NCI-H2196 (cell line): ENCODE results near the gene NFIL3.
"Not testable (repeated sequence)": the region's sequence is repeated elsewhere in the genome, so short reads cannot be mapped to it uniquely, and the experiment has no call there.

ENCODE experiments used
- DNase-seq: peaks from one replicate; lab custom pipeline; 2025; ENCODE audit not compliant: unreplicated experiment; lab: John Stamatoyannopoulos, UW

The NFIL3 gene

DNA sequence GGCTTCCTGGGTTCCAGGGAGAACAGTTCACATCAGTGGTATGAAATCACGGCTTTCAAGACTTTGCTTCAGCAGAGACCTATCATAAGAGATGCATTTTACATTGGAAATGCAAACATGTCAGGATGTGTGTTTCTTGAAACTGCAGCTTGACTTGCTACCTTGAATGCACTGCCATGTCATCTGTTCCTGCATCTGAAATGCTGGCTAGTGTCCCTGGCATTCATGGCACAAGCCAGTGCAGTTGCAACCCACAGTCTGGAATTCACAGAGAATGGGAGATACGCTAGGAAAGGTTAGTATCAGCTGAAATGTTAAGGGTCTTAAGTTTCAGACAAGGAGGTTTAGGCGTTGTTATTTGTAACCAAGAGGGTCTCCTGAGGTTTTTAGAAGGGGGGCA lies 24.7 kb downstream of the NFIL3 start:
- DNase-seq, result no peak

DNA sequence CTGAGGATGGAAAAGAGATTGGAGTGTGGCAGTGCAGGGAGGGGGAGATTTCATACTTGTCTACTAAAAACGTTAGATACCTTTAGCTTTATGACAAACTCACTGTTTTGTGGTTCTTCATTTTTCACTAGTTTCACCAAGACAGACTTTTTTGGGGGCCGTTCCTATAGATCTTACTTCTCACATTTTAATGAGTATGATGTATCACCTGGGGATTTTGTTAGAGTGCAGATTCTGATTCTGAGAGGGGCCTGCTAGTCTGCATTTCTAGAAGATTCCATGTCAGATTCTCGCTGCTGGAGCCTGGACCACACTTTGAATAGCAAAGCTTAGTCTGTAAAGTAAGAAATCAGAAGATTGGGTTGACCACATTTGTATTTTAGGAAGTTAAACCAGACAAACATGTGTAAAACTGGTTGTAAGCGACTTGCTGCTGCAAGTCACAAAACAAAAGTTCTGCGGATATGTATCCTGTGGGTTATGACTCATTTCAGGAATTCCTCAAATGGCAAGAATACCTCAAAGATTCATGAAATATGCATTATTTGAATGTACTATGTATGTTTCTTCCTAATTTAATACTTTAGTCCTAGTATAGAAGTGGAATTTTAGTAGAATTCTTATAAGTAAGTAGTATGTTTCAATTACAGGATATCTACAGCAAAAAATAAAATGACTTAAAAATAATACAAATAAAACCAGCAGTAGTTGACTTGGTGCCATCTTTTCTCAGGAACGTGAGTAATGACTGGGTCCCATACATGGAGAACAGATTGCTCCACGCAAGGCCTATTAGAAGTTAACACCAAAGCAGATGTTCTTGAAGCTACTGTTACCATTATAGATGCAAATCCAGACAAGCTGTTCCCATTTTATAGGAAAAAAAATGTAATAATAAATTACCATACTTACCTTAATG lies 27.8 kb downstream of the NFIL3 start:
- DNase-seq, result no peak

DNA sequence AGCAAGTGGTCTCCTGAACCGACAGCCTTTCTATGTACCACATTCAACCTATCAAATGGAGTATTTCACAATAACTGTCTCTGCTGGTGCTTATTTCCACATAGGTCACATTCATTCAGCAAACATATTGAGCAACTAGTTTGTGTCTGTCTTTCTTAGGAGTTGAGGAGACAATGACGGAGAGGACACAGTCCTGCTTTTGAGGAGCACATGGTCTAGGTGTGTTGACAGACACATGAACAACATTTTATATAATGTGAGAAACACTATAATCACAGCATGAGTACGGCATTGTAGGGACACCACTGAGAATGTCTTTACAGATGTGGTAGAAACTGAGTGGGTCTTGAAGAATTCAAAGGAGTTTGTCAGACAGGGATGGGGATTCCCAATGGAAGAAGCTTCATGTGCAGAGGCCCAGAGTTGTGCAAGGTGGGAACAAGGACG lies 28.5 kb downstream of the NFIL3 start:
- DNase-seq, result no peak

DNA sequence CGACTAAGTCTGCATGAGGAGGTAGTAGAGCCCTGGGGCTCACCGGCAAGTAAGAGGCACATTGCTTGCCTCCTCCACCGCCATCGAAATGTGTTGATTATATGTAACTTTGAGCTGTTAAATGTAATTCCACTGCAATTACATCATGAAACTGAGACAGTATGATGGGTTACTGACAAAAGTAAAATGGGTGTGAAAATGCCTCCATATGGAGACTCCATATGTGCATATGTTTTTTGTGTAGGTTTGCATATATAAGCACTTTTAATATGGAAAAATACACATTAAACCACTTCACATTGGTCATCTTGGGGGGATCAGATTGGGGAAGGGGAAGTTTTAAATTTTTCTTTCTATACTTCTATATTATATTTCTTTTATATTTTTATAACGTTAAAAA lies 29.8 kb downstream of the NFIL3 start:
- no peak for DNase-seq

DNA sequence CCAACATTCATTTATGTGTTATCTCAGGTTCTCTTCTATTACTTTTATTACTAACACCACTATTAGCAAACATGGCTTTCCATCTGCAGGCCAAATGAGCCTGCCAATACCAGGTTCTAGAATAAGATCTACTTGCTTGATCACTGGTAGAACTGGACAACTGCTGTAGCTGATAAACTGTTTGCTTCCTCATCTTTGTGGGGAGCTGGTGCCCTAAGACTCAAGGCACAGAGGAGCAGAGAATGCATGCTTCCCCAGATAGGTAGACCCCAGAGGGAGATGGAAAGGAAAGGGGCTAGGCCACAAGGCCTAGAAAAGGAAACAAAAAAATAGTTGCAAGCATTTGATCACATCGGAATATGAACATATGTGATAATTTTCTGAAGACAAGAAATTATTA lies 31.2 kb downstream of the NFIL3 start:
- DNase-seq, result no peak

DNA sequence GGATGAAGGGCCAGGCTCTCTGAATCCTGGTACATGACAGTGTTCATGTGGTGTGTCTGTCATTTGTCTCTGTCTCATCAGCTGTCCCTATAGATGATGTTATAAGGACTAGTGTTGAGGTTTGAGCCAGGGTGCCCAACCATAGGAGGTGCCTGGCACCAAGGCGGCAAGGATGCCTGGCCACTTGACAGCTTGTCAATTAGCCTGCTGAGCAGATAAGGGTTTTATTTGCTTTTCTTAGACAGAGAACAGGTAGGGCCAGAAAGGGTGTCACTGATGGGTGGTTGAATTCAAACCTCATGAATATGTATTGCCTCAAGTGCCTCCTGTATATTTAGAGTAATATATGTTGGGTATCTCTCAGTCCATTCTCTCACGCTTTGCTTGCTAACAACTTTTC lies 31.8 kb downstream of the NFIL3 start:
- no peak for DNase-seq

DNA sequence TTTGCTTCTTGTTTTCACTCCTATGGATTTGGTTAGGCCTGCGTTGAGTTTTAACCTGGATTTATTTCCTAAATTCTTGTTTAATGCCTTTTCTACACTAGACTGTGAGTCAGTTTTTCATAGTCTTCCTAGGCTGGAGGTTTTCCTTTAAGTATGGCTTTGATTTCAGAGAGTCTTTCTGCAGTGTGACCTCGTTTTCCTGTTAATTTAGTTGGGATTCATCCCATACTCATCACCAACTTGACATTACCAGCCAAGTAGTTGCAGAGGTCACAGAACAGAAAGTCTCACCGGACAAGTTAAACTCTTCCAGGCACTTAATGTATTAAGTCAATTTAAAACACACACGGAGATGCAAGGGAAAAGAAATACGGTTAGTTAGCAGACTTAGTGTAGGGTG lies 32.2 kb downstream of the NFIL3 start:
- DNase-seq, result no peak

DNA sequence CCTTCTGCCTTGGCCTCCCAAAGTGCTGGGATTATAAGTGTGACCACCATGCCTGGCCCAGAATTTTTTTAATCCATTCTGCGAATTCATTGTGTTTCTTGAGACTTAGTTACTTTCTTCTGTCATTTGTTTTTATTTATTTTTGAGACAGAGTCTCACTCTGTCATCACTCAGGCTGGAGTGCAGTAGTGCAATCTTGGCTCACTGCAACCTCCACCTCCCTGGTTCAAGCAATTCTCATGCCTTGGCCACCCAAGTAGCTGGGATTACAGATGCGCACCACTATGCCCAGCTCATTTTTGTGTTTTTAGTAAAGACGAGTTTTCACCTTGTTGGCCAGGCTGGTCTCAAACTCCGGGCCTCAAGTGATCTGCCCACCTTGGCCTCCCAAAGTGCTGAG lies 33.9 kb downstream of the NFIL3 start:
- DNase-seq, result not testable (repeated sequence)

DNA sequence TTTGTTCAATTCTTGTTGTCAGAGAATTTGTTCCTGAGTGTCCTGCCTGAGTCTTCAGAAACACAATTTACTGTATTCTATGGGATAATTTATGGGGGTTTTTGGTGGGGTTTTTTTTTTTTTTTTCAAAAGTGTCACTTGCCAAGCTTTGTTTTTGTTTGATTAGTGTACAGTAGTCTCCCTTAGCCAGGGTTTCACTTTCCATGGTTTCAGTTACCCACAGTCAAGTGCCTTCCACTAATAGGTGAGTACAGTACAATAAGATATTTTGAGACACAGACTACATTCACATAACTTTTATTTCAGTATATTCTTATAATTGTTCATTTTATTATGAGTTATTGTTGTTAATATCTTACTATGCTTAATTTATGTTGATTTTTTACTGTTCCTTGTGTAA lies 36.9 kb downstream of the NFIL3 start:
- DNase-seq, result no peak

DNA sequence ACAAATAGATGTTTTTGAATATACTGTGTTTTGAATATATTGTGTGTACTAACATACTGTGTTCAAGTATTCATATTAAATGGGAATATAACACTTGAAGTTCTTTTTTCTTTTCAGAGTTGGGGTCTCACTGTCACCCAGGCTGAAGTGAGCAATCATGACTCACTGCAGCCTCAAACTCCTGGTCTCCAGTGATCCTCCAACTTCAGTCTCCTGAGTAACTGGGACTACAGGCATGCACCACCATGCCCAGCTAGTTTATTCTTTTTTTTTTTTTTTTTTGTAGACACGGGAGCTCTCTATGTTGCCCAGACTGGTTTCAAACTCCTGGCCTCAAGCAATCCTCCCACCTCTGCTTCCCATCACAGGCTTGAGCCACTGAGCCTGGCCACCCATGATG lies 38.7 kb downstream of the NFIL3 start:
- DNase-seq, result no peak

DNA sequence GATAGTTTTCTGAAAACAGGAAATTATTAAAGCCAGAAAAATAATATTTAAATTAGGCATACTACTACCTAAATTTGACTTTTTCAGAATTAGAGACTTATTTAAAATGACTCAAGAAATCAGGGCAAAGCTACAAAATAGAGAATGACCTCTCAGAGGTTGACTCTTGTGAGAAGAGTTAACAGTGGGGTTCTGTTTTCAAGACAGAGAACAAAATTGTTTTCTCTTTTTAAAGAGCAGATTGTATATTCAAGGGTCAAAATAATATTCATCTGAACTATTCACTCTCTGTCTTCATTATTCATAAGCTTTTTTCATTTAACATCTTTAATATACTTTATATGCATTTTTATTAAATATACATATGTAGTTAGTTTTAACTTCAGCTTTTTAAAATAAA lies 40.1 kb downstream of the NFIL3 start:
- DNase-seq, result no peak

DNA sequence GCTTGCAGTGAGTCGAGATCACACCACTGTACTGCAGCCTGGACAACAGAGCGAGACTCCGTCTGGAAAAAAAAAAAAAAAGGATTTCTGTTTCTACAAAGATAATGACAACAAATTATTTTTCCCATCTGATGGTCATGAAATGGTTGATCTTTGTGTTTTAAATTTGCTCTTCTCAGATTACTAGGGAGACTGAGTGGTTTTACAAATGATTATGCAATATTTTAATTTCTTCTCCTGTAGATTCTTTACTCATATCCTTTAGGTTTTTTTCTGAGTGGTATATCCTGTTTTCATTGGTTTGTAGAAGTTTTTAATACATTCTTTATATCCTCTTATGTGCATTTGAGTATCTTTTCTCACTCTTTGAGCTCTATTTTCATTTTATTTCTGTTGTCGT lies 41.3 kb downstream of the NFIL3 start:
- DNase-seq, result no peak

DNA sequence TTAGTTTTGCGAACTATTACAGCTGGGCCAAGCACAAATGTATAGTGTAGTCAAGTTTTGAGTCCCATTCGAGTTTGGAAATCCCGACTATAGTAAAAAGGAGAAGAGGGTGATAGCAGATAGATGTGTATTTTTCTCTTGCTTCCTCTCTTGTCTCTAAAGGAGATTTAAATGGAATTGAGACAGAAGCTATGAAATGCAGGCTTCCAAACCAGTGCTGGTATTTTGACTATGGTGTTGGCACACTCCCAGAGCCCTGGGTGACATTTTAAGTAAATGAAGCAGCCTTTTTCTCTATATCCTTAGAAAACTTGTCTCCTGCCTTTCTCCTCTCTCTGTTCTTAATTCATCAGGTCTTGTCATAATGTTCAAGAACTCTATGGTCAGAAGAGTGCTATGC lies 44.2 kb downstream of the NFIL3 start:
- no peak for DNase-seq

DNA sequence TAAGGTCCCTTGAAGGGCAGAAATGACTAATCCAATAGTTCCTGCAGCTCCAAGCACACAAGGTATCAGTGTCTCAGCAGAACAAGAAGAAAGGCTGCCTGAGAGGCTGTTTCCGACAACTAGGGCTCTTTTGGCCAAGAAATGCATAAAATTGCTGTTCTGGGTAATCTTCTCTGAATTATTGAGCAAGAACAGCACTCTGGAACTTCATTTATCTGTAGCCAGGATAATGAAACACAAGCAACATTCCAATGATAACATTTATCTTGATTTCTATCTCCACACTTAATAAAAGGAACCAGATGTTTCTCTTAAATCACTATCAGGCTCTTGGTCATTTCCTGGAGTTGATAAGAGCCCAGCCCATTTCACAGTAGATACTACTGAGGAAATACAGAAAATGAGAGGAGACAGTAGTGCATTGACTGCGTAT lies 44.9 kb downstream of the NFIL3 start:
- DNase-seq, result no peak

DNA sequence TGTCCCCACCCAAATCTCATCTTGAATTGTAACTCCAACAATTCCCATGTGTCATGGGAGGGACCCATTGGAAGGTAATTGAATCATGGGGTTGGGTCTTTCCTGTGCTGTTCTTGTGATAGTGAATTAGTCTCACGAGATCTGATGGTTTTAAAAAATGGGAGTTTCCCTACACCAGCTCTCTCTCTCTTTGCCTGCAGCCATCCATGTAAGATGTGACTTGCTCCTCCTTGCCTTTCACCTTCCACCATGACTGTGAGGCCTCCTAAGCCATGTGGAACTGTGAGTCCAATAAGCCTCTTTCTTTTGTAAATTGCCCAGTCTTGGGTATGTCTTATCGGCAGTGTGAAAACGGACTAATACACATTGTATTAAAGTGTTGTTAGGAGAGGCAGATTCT lies 45.6 kb downstream of the NFIL3 start:
- DNase-seq, result not testable (repeated sequence)

DNA sequence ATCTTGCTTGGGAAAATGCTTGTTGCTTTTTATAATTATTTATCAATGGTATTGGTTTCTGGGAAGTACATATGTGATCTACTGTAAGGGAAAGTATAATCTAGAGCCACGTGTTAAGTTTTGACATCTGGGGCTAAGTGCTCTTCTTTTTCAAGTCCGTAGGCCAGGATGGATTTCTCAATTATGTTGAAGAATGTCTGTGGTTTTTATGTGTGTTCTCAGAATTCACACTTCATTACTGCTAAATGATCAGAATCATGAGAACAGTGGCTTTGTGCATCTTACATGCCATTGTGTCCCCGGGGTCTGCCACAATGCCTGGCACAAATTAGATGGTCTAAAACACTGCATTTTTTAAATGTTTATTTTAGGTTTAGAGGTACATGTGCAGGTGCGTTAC lies 47.4 kb downstream of the NFIL3 start:
- DNase-seq, result no peak

DNA sequence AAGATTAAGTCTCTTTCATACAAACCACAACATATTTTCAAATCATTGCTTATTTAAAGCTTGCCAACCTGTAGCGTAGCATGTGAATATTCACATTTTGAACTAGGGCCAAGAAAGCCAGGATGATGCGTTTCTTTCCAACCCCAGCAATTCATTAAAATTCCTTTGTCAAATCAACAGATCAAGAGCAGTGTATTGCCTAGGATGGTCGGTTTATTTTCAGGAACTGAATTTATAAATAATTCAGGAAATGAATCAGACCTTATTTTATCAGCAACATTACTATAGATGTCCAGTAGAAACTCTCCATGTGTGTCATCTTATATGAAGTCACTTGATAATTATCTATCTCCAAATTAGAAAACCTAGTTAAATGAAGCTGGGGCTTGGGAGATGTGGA lies 48.7 kb downstream of the NFIL3 start:
- DNase-seq, result no peak

DNA sequence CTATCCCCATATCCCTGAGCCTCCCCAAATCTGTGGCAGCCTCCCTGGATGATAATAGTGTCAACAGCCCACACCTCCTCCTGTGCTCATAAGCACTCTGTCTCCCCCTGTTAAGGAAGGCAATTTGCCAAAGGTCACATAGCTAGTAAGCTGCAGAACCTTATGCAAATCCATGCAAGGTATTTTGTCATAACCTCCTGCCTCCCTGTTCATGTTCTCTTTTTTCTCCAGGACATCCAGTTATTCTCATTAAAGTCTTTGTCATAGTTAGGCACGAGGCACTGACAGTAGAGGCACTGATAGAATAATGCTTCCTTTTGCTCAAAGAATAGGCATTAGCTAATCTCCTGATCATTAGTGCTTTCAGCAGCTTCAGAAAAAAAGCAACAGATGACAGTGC lies 51.7 kb downstream of the NFIL3 start:
- DNase-seq, result no peak

DNA sequence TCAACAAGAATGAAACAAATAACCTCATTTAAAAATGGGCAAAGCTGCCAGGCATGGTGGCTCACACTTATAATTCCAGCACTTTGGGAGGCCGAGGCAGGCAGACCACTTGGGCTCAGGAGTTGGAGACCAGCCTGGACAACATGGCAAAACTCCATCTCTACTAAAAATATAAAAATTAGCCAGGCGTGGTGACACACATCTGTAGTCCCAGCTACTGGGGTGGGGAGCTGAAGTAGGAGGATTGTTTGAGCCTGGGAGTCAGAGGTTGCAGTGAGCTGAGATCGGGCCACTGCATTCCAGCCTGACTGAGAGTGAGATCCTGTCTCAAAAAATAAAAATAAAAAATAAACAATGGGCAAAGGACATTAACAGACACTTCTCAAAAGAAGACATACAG lies 53.6 kb downstream of the NFIL3 start:
- not testable (repeated sequence) for DNase-seq

DNA sequence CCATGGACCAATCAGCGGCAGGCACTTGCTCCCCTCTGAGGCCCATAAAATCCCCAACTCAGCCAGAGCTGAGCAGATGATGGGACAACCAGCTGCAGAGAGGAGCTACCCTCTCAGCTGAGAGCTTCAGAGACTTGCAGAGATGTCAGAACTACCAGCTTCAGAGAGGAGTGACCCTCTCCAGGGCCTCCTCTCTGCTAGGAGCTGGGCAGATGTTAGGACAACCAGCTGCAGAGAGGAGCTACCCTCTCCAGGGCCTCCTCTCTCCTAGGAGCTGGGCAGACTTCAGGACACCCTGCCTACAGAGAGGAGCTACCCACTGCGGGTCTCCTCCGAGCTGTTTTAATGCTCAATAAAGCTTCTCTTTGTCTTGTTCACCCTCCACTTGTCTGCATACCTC lies 58.9 kb downstream of the NFIL3 start:
- no peak for DNase-seq

DNA sequence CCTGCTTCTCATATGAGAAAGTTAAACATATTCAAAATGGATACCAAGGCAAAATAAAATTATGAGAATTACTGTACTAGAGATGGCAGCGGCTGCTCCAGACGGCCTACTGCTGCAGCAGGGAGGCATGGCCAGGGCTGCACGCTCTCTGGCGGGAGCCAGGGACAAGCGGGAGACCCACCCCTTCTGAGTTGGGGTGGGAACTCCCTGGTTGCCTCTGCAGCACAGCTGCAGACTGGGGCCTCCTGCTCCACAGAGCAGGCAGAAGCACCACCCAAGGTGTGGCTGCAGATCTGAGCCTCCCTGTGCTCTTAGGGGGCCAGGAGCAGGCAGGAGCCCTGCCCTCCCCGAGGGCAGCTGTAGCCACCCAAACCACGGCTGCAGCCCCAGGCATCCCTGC lies 59.6 kb downstream of the NFIL3 start:
- no peak for DNase-seq

DNA sequence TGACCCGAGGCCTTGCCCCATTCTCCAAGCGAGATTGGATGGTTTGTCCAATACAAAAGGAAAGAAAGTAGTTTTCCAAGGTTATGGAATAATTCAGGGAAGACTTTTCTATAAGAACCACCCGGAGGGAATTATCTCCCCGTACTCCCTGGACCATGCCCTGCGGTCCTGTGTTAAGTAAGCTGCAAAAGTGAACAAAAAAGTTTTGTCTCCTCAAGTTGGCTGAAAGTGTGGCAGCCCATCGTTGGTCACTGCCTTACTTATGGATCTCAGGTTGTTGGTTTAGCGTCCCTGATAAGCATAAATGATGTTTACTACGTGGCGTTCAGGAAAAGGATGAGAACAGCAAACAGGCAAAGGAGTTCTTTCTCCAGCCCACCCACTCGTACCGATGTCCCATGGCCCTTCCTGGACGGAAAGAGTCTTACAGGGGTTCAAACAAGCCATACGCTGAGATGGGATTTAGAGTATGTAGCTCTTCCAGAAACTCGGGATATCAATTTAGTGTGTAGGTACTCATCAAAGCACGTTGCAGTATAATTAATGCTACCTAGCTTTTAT lies 61.5 kb downstream of the NFIL3 start:
- DNase-seq, result no peak
